22Rv1 (cell line): Measurements from ENCODE around the gene C1QTNF1.

Experiments
- CTCF ChIP-seq: fragments of 450-650 bp; IDR thresholded peaks from 2 replicates; pipeline ENCODE4 v1.5.1; 2017; ENCODE audit warnings: mild to moderate bottlenecking
- ZFX ChIP-seq: fragments of 450-650 bp; IDR thresholded peaks from 2 replicates; pipeline ENCODE4 v1.6.1; 2017; ENCODE audit warnings: antibody characterized with exemption, borderline replicate concordance

DNA sequence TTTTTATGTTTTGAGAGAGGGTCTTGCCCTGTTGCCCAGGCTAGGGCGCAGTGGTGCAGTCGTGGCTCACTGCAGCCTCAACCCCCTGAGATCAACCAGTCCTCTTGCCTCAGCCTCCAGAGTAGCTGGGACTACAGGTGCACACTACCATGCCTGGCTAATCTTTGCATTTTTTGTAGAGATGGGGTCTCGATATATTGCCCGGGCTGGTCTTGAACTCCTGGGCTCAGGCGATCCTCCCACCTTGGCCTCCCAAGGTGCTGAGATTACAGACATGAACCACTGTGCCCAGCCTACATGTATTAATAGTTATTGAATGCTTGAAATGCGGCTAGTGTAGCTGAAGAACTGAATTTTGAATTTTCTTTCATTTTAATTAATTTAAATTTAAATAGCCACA is 12.2 kb downstream of the C1QTNF1 start:
- TF ChIP-seq CTCF: no peak
- TF ChIP-seq ZFX: no peak
